ENCODE measurements around the gene KRT3.

- TF ChIP-seq CTCF (IDR thresholded peaks at IDR 0.05; ENCODE audit: low read depth, low read length, poor library complexity, severe bottlenecking): no peak
- TF ChIP-seq EZH2phosphoT487 (IDR thresholded peaks at IDR 0.05; ENCODE audit: borderline replicate concordance, low read length): no peak
Observed at GRCh38 chr12:52821071-52821730, 25.3 kb upstream of the KRT3 start.

Data from DOHH2 (cell line).